Epithelial cell of proximal tubule (primary cell): ENCODE data around the gene HRCT1. TPM values are rescaled to one million over a fixed set of nuclear protein-coding genes. Genes with fewer than 3 reads are reported as not detected.
"Not testable (repeated sequence)": the region's sequence is repeated elsewhere in the genome, so short reads cannot be mapped to it uniquely, and the experiment has no call there.

ENCODE experiments used
- DNase-seq: peaks from one replicate; pipeline ENCODE4 v3.0.0-alpha.2; 2011; ENCODE audit warnings: low read depth
- H3K4me3 ChIP-seq: 2 replicates; pipeline ENCODE4 v1.5.1; 2011; ENCODE audit warnings: low read depth, mild to moderate bottlenecking, low read length
- total RNA-seq: library from RNA; depleted of rRNA; stranded (reverse); fragments of >200 nt; gene quantifications from 2 replicates; pipeline ENCODE4 v1.2.3, GENCODE V29; 2015
- TF ChIP-seq, protein P1 (sequence below): conservative IDR thresholded peaks from 2 replicates; pipeline ENCODE4 v1.5.1; 2012; ENCODE audit warnings: low read depth, mild to moderate bottlenecking, low read length

The HRCT1 gene
- total RNA-seq, 1 donor from 2014 or later: not detected

DNA sequence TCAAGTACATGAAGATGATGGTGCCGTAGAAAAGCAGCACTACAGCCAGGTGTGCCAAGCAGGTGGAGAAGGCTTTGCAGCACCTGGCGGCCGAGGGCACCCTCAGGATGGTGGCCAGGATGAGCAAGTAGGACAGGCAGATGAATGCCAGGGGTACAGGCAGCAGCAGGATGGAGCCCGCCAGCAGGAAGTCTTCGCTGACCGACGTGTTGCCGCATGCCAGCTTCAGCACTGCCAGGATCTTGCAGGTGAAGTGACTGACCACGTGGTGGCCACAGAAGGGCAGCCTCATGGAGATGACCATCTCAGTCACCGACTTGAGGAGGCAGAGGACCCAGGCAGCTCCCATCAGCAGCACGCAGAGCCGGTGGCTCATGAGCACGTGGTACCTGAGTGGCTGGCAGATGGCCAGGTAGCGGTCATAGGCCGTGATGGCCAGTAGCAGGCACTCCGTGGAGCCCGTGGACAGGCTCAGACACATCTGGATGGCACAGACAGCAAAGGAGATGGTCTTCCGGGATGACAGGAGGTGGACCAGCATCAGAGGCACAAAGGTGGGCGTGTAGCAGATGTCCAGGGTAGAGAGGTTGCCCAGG lies 36.3 kb upstream of the HRCT1 start:
- H3K4me3 ChIP-seq: no peak overlapping the region
- DNase-seq: no peak
- TF ChIP-seq, protein P1, sequence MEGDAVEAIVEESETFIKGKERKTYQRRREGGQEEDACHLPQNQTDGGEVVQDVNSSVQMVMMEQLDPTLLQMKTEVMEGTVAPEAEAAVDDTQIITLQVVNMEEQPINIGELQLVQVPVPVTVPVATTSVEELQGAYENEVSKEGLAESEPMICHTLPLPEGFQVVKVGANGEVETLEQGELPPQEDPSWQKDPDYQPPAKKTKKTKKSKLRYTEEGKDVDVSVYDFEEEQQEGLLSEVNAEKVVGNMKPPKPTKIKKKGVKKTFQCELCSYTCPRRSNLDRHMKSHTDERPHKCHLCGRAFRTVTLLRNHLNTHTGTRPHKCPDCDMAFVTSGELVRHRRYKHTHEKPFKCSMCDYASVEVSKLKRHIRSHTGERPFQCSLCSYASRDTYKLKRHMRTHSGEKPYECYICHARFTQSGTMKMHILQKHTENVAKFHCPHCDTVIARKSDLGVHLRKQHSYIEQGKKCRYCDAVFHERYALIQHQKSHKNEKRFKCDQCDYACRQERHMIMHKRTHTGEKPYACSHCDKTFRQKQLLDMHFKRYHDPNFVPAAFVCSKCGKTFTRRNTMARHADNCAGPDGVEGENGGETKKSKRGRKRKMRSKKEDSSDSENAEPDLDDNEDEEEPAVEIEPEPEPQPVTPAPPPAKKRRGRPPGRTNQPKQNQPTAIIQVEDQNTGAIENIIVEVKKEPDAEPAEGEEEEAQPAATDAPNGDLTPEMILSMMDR: no peak

DNA sequence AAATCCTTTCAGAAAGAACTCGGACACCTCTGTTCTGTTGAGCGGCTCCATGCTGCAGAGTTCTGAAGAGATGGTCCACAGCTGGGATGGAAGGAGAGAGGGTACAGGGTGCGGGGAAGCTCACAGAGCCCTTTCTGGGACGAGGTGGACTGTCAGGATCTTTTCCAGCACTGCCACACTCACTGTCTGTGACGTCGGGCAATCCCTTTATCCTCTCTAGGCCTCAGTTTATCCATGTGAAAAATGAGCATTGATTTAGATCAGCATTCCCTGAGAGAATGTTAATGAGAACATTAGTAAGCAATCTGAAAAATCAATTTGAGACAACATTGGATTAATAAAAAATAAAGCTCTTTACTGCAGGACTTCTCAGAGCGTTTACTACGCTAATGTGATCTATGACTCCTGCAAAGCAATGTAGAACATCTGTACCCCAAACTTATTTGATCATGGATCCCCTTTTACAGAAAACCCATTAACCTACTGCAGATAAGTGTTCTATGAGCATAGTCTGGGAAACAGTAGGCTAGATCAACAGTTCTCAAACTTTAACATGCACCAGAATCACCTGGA lies 35.6 kb upstream of the HRCT1 start, which contains the start of gene OR13J1:
TSS of gene OR13J1 (minus strand) at position 51 of the 573 bp plus-strand sequence. CDS start at position 51, 0 bp downstream.
- DNase-seq: no peak
- TF ChIP-seq, protein P1: no peak
- no peak within 1 kb of the TSS for H3K4me3 ChIP-seq

DNA sequence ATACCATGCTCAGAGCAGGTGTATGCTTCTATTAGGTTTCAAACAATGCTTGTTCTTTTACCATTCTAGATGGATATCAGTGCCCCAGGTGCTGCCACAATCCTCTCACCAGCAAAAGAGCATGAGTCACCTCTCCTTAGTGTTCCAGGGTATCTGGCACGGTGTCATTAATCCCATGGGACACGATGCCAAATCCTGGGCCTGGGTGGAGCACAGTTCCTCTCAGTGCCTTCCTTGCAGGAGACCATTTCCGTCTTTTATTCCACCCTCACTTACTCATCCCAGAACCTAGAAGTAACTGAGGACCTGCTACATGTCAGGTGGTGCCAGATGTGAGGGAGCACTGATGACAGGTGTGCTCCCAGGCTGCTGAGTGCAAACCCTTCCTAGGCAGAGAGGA lies 34.5 kb upstream of the HRCT1 start:
- H3K4me3 ChIP-seq: no peak overlapping the region
- TF ChIP-seq, protein P1: no peak
- DNase-seq: no peak

DNA sequence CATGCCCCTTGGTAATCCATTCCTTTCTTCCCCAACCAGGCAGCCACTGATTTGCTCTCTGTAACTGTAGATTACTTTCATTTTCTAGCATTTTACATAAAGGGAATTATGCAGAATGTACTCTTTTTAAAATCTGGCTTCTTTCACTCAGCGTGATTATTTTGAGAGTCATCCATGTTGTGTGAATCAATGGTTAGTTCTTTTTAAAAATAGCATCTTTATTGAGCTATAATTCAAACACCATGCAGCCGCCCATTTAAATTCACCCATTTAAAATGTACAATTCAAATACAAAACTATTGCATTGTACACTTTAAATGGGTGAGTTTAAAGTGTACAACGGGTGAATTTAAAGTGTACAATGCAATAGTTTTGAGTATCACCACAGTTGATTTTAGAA lies 33.5 kb upstream of the HRCT1 start:
- no peak overlapping the region for H3K4me3 ChIP-seq
- no peak for DNase-seq
- TF ChIP-seq, protein P1: no peak

DNA sequence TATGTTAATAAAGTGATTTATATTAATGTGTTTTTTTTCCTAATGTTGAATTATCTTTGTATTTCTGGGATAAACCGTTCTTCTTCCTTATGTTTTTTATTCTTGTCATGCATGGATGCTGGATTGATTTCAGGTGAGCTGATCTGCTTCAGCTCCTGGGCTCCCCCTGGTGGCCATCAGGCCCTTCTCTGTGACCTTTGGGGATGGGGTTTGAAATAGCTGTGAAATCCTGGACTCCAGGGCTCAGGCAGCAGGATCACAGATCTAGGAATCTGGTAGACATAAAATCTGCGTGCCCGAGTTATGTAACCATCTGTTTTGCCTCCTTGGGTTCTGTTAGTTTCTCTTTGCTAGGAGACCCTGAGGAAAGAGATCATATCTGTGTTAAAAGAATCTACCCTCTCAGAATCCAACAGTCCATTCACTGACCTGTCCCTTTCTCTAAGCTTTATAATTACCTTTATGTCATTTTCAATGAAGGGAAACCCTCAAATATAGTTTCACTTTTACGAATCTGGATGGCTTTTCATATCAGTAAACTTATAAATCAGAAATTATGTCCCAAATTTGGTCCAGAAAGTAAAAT lies 23.6 kb upstream of the HRCT1 start:
- H3K4me3 ChIP-seq: no peak overlapping the region
- TF ChIP-seq, protein P1: peak; percentile 100
- DNase-seq: no peak

DNA sequence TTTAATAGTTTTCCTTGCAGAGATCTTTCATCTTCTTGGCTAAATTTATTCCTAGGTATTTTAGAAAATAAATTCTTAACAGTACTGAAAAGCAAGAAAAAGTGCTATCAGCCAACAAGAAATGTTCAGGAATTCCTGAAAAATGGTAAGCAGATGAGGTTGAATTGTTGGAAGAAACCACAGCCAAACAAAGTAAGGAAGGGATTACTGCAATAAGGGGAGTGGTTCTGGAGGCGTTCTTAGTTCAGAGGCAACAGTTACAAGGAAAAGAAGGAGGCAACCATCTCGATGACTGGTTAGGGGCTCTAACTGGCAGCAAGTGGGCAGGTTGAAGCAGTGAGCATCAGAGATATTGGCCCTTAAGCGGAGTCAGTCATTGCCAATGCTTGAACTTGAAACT lies 23.0 kb upstream of the HRCT1 start:
- H3K4me3 ChIP-seq: no peak overlapping the region
- TF ChIP-seq, protein P1: no peak
- no peak for DNase-seq

DNA sequence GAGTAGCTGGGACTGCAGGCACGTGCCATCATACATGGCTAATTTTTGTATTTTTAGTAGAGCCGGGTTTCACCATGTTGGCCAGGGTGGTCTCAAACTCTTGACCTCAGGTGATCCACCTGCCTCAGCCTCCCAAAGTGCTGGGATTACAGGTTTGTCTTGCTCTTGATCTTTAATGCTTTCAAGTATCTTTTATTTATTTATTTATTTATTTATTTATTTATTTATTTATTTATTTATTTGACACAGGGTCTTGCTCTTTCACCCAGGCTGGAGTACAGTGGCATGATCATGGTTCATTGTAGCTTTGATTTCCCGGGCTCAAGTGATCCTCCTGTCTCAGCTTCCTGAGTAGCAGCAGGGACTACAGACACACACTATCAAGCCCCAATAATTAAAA lies 21.1 kb upstream of the HRCT1 start:
- DNase-seq, H3K4me3 ChIP-seq: not testable (repeated sequence)
